K562 (cell line): Measurements from ENCODE around the gene TXNDC15. TPM values are rescaled to one million over a fixed set of nuclear protein-coding genes. Genes with fewer than 3 reads are reported as not detected.

ENCODE experiments used
- CCAR2 ChIP-seq: fragments of 200-400 bp; formaldehyde crosslinking; IDR thresholded peaks from 2 replicates; pipeline ENCODE4 v1.6.1; 2017; ENCODE audit warnings: mild to moderate bottlenecking, low read depth, low read length
- CEBPB ChIP-seq: fragments of 450-650 bp; IDR thresholded peaks from 2 replicates; pipeline ENCODE4 v1.6.1; 2016; ENCODE audit warnings: missing genetic modification characterization, missing compliant biosample characterization
- CLOCK ChIP-seq: fragments of 250-450 bp; sonication (Bioruptor Pico); IDR thresholded peaks from 2 replicates; pipeline ENCODE4 v1.4.0; 2020; ENCODE audit warnings: mild to moderate bottlenecking, moderate library complexity, borderline replicate concordance
- FOXA3 ChIP-seq, 2 experiments: fragments of 450-650 bp in 1 of 2; sonication (generic) in 1 of 2; formaldehyde crosslinking; IDR thresholded peaks in 1 of 2; conservative IDR thresholded peaks in 1 of 2; 2 replicates each; pipeline versions ENCODE4 v1.4.0 to v1.8.0; 2020 to 2022; ENCODE audit warnings: mild to moderate bottlenecking in 2 of 2, missing genetic modification reagents in 1 of 2
- HMG20B ChIP-seq: fragments of 250-450 bp; sonication (Bioruptor Pico); IDR thresholded peaks from 2 replicates; pipeline ENCODE4 v1.5.0; 2021; ENCODE audit warnings: mild to moderate bottlenecking
- ILF3 ChIP-seq: fragments of 450-650 bp; IDR thresholded peaks from 2 replicates; pipeline ENCODE4 v1.6.1; 2018; ENCODE audit warnings: antibody characterized with exemption, mild to moderate bottlenecking, moderate library complexity, borderline replicate concordance
- KAT2B ChIP-seq: IDR thresholded peaks from one replicate; pipeline ENCODE4 v1.6.1; 2012; ENCODE audit warnings: low read depth, mild to moderate bottlenecking, control low read depth, inconsistent platforms, low read length, moderate library complexity
- KLF1 ChIP-seq: fragments of 450-650 bp; IDR thresholded peaks from 2 replicates; pipeline ENCODE4 v1.6.1; 2016; ENCODE audit warnings: missing genetic modification characterization, missing compliant biosample characterization
- MAFF ChIP-seq: IDR thresholded peaks from 2 replicates; pipeline ENCODE4 v1.6.1; 2012; ENCODE audit warnings: low read length, improper control_type of control experiment
- MTA2 ChIP-seq: fragments of 450-650 bp; IDR thresholded peaks from 2 replicates; pipeline ENCODE4 v1.6.1; 2016; ENCODE audit warnings: low read depth
- PHF21A ChIP-seq: fragments of 450-650 bp; IDR thresholded peaks from 2 replicates; pipeline ENCODE4 v1.6.1; 2017; ENCODE audit warnings: low read depth, borderline replicate concordance
- POU5F1 ChIP-seq: fragments of 150-350 bp; IDR thresholded peaks from 2 replicates; pipeline ENCODE4 v1.6.1; 2014; ENCODE audit warnings: borderline replicate concordance, low read length, low read depth, mild to moderate bottlenecking; ENCODE audit not compliant: partially characterized antibody
- PTRF ChIP-seq: fragments of 450-650 bp; IDR thresholded peaks from 2 replicates; pipeline ENCODE4 v1.6.1; 2016; ENCODE audit warnings: mild to moderate bottlenecking, missing genetic modification characterization, missing compliant biosample characterization
- TAF15 ChIP-seq: fragments of 200-400 bp; formaldehyde crosslinking; IDR thresholded peaks from 2 replicates; pipeline ENCODE4 v1.6.1; 2017; ENCODE audit warnings: mild to moderate bottlenecking, low read depth, low read length, moderate library complexity
- TAF9B ChIP-seq: fragments of 450-650 bp; IDR thresholded peaks from 2 replicates; pipeline ENCODE4 v1.6.1; 2018; ENCODE audit warnings: mild to moderate bottlenecking; ENCODE audit not compliant: partially characterized antibody
- ZBTB7A ChIP-seq: IDR thresholded peaks from 2 replicates; pipeline ENCODE4 v1.6.1; 2011; ENCODE audit warnings: low read depth, mild to moderate bottlenecking, low read length, moderate library complexity, borderline replicate concordance; ENCODE audit not compliant: control insufficient read depth
- ZNF197 ChIP-seq: fragments of 200-800 bp; sonication (Bioruptor generic); IDR thresholded peaks from 2 replicates; pipeline ENCODE4 v1.6.1; 2016; ENCODE audit warnings: low read depth, missing genetic modification characterization, missing compliant biosample characterization
- ZNF609 ChIP-seq: sonication (generic); formaldehyde crosslinking; IDR thresholded peaks from 2 replicates; pipeline ENCODE4 v1.8.1; 2023; ENCODE audit warnings: missing genetic modification reagents, mild to moderate bottlenecking, borderline replicate concordance
- ZNF778 ChIP-seq: fragments of 450-650 bp; formaldehyde crosslinking; IDR thresholded peaks from 2 replicates; pipeline ENCODE4 v1.4.0; 2020; ENCODE audit warnings: mild to moderate bottlenecking, moderate library complexity
- ZNF780A ChIP-seq: fragments of 250-450 bp; sonication (Bioruptor Pico); IDR thresholded peaks from 2 replicates; pipeline ENCODE4 v1.5.0; 2021; ENCODE audit warnings: mild to moderate bottlenecking
- ZNF830 ChIP-seq: fragments of 250-450 bp; sonication (Bioruptor Pico); IDR thresholded peaks from 2 replicates; pipeline ENCODE4 v1.5.0; 2021; ENCODE audit warnings: mild to moderate bottlenecking
- polyA plus RNA-seq, 8 experiments: library from polyadenylated mRNA; depleted of rRNA in 4 of 8; stranded (reverse) in 5 of 8; unstranded in 3 of 8; fragments of >200 nt; fragmentation: Nextera tagmentation in 2 of 8; fragmentation: Illumina TruSeq in 1 of 8; extraction: Ambion mirVana in 2 of 8; extraction: Trizol in 1 of 8; gene quantifications; 2 replicates each; pipeline versions ENCODE4 v1.2.1 to v1.2.3, GENCODE V29; 2011 to 2014; ENCODE audit warnings: inconsistent platforms in 1 of 8, missing spikeins in 1 of 8
- total RNA-seq, 7 experiments: library from RNA; depleted of rRNA in 6 of 7; stranded (reverse); fragments of >200 nt in 6 of 7; fragmentation: Illumina TruSeq in 2 of 7; extraction: Trizol in 2 of 7; gene quantifications; 2 replicates each; pipeline versions ENCODE4 v1.2.1 to v1.2.3, GENCODE V29; 2011 to 2021; ENCODE audit warnings: low replicate concordance in 1 of 7

Gene TXNDC15
- total and polyA plus RNA-seq, 9 of the 15 experiments (the other 6 are each of a cell fraction or from before 2014, with no cell fraction given): 3.0 to 15.4 (median 12.3) TPM

GRCh38 chr5:134845852-134846640 lies 28.1 kb upstream of the TXNDC15 start, which contains the start of gene C5orf24 (continued):
- TF ChIP-seq TAF15: no peak
- no peak; the same call in 1 of the 2 replicates for TF ChIP-seq MTA2
- TF ChIP-seq ZNF609 (CRISPR knock-in tag): no peak
- TF ChIP-seq ZBTB7A: peak; percentile 43; the same call in 1 of the 2 replicates
- no peak for TF ChIP-seq PTRF (tag)
- TF ChIP-seq POU5F1: no peak
- TF ChIP-seq CCAR2: no peak
- 0 out of 4 replicates have a peak, but pooled peaks of 1 of the 2 experiments have one; percentile 25 for TF ChIP-seq FOXA3 (CRISPR knock-in tag; conservative IDR thresholded peaks at IDR 0.05 in 1 of 2, IDR thresholded peaks at IDR 0.05 in 1 of 2)
- no peak for TF ChIP-seq TAF9B
- TF ChIP-seq CLOCK: no peak
- TF ChIP-seq ILF3: peak; percentile 97; the same call in 1 of the 2 replicates
- no peak for TF ChIP-seq HMG20B
- TF ChIP-seq ZNF780A: no peak
- TF ChIP-seq PHF21A: no peak
- 0 out of 2 replicates have a peak, but pooled peaks have one; percentile 76 for TF ChIP-seq ZNF830 (CRISPR knock-in tag)
- TF ChIP-seq MAFF: no peak; the same call in 1 of the 2 replicates
- no peak for TF ChIP-seq KAT2B
- no peak for TF ChIP-seq ZNF197 (CRISPR knock-in tag)
- no peak for TF ChIP-seq ZNF778
- no peak for TF ChIP-seq CEBPB (tag)
- 0 out of 2 replicates have a peak, but pooled peaks have one; percentile 29 for TF ChIP-seq KLF1 (tag)
